ENCODE data around the gene ENOPH1.

Gene ENOPH1

GRCh38 chr4:82482387-82482786 is 52.0 kb downstream of the ENOPH1 start:
- no peak for TF ChIP-seq CTCF (conservative IDR thresholded peaks at IDR 0.05; ENCODE audit: low read depth, low read length)
- H3K4me3 ChIP-seq (ENCODE audit: low read length): no peak overlapping the region
- no peak for DNase-seq (ENCODE audit: low read depth)

GRCh38 chr4:82484996-82485783 is 54.8 kb downstream of the ENOPH1 start:
- no peak for DNase-seq (ENCODE audit: low read depth)
- no peak for TF ChIP-seq CTCF (conservative IDR thresholded peaks at IDR 0.05; ENCODE audit: low read depth, low read length)
- H3K4me3 ChIP-seq (ENCODE audit: low read length): no peak overlapping the region

GRCh38 chr4:82489076-82489475 is 58.7 kb downstream of the ENOPH1 start:
- no peak overlapping the region for H3K4me3 ChIP-seq (ENCODE audit: low read length)
- TF ChIP-seq CTCF (conservative IDR thresholded peaks at IDR 0.05; ENCODE audit: low read depth, low read length): no peak
- no peak for DNase-seq (ENCODE audit: low read depth)

- no peak overlapping the region for H3K4me3 ChIP-seq (ENCODE audit: low read length)
- no peak for DNase-seq (ENCODE audit: low read depth)
- TF ChIP-seq CTCF (conservative IDR thresholded peaks at IDR 0.05; ENCODE audit: low read depth, low read length): no peak
These were observed 59.6 kb downstream of the ENOPH1 start for GRCh38 chr4:82489987-82490386.

- DNase-seq (ENCODE audit: low read depth): no peak
- H3K4me3 ChIP-seq (ENCODE audit: low read length): no peak overlapping the region
- no peak for TF ChIP-seq CTCF (conservative IDR thresholded peaks at IDR 0.05; ENCODE audit: low read depth, low read length)
These were observed 61.0 kb downstream of the ENOPH1 start for GRCh38 chr4:82491251-82491960.

- TF ChIP-seq CTCF (conservative IDR thresholded peaks at IDR 0.05; ENCODE audit: low read depth, low read length): no peak
- no peak overlapping the region for H3K4me3 ChIP-seq (ENCODE audit: low read length)
- DNase-seq (ENCODE audit: low read depth): no peak
These were observed 63.5 kb downstream of the ENOPH1 start for GRCh38 chr4:82493721-82494425.

Data from retinal pigment epithelial cell (primary cell).